Measurements from ENCODE around the gene XRCC4. TPM values are rescaled to one million over a fixed set of nuclear protein-coding genes. Genes with fewer than 3 reads are reported as not detected.

Gene XRCC4
- total RNA-seq, 1 experiment from 2014 or later, result 24.6 TPM

DNA sequence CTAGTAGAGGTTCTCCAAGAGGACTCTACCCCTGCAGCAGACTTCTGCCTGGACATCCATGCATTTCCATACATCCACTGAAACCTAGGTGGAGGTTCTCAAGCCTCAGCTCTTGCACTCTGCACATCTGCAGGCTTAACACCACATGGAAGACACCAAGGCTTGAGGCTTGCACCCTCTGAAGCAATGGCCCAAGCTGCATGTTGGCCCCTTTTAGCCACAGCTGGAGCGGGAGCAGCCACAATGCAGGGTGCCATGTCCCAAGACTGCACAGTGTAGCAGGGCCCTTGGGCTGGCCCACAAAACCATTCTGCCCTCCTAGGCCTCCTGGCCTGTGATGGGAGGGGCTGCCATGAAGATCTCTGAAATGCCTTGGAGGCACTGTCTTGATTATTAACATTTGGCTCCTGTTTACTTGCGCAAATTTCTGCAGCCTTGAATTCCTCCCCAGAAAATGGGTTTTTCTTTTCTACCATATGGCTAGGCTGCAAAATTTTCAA, 271.0 kb downstream of the XRCC4 start:
- TF ChIP-seq ELF1 (IDR thresholded peaks at IDR 0.05; ENCODE audit: borderline replicate concordance, low read depth) (no peak), JUND (IDR thresholded peaks at IDR 0.05) (no peak), ZNF274 (IDR thresholded peaks at IDR 0.05; ENCODE audit: low read depth, low read length) (no peak), EGR1 (IDR thresholded peaks at IDR 0.05; ENCODE audit: low read depth) (no peak), YY1 (IDR thresholded peaks at IDR 0.05; ENCODE audit: extremely low read depth, insufficient replicate concordance, low read depth, low read length) (no peak), SRF (IDR thresholded peaks at IDR 0.05; ENCODE audit: low read depth) (no peak), CEBPB (IDR thresholded peaks at IDR 0.05; ENCODE audit: low read depth) (no peak), EZH2 (IDR thresholded peaks at IDR 0.05) (no peak)
- TF ChIP-seq, protein P1, sequence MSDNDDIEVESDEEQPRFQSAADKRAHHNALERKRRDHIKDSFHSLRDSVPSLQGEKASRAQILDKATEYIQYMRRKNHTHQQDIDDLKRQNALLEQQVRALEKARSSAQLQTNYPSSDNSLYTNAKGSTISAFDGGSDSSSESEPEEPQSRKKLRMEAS (IDR thresholded peaks at IDR 0.05), result no peak
- TF ChIP-seq, protein P2, sequence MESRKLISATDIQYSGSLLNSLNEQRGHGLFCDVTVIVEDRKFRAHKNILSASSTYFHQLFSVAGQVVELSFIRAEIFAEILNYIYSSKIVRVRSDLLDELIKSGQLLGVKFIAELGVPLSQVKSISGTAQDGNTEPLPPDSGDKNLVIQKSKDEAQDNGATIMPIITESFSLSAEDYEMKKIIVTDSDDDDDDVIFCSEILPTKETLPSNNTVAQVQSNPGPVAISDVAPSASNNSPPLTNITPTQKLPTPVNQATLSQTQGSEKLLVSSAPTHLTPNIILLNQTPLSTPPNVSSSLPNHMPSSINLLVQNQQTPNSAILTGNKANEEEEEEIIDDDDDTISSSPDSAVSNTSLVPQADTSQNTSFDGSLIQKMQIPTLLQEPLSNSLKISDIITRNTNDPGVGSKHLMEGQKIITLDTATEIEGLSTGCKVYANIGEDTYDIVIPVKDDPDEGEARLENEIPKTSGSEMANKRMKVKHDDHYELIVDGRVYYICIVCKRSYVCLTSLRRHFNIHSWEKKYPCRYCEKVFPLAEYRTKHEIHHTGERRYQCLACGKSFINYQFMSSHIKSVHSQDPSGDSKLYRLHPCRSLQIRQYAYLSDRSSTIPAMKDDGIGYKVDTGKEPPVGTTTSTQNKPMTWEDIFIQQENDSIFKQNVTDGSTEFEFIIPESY (IDR thresholded peaks at IDR 0.05; ENCODE audit: extremely low read depth, insufficient replicate concordance, low read length), result no peak
- intact Hi-C loops (cut with micrococcal nuclease), result no loop called here
- ChIA-PET POLR2A (no interaction called here), CTCF (no interaction called here), RAD21 (ENCODE audit: low non-redundant PET in 1 of 2, low total read pairs in 2 of 2, uncharacterized antibody in 2 of 2, unreplicated experiment in 2 of 2) (no interaction called here)
- H3K4me1 ChIP-seq (ENCODE audit: control insufficient read depth in 1 of 2, insufficient read depth in 2 of 2, low read length in 2 of 2), result no peaks in the 10 kb centered on the region
- no peaks in the 10 kb centered on the region for H4K20me1 ChIP-seq (ENCODE audit: insufficient read depth)
- DNase-seq (ENCODE audit: low read depth, low spot score), result no peak
- H3K27me3 ChIP-seq (ENCODE audit: insufficient read depth, low read length), result no peaks in the 10 kb centered on the region
- no peak for ATAC-seq
- H2AFZ ChIP-seq (ENCODE audit: low read depth, low read length, poor library complexity, severe bottlenecking), result no peak overlapping the region
- no peaks in the 10 kb centered on the region for H3K36me3 ChIP-seq (ENCODE audit: control insufficient read depth in 1 of 2, insufficient read depth in 2 of 2, low read length in 2 of 2)
- H3K79me2 ChIP-seq (ENCODE audit: insufficient read depth, low read length), result no peaks in the 10 kb centered on the region
- no peak overlapping the region for H3K4me3 ChIP-seq (replicated peaks in 1 of 2; ENCODE audit: low read depth in 1 of 2, low read length in 2 of 2)
- H3K9me2 ChIP-seq (ENCODE audit: insufficient read depth), result no peaks in the 10 kb centered on the region
- no peak overlapping the region for H3K4me2 ChIP-seq (ENCODE audit: low read length)
- no peak overlapping the region for H3K9ac ChIP-seq (ENCODE audit: low read length)
- peaks cover 0 to 15% of the 10 kb centered on the region in 2 experiments; a peak in 2 of 4 replicates for H3K9me3 ChIP-seq (ENCODE audit: control insufficient read depth in 1 of 2, insufficient read depth in 1 of 2, low read depth in 1 of 2, low read length in 2 of 2)
- no peak overlapping the region for H3K27ac ChIP-seq (ENCODE audit: low read depth, low read length)
- no TSS peak for BruUV-seq (replicated peaks)
